DOHH2 (cell line): Measurements from ENCODE around the gene PHACTR1.

Experiments
- H3F3A ChIP-seq: fragments of 200-600 bp; sonication (generic), shearing (Covaris generic); 2 replicates; pipeline ENCODE4 v1.6.0; 2016; ENCODE audit warnings: antibody characterized with exemption, mild to moderate bottlenecking; ENCODE audit not compliant: control insufficient read depth, insufficient read depth
- H3K27ac ChIP-seq: fragments of 200-600 bp; sonication (generic); 2 replicates; pipeline ENCODE4 v1.5.1; 2014; ENCODE audit warnings: low read depth, mild to moderate bottlenecking, low read length, moderate library complexity
- H3K27me3 ChIP-seq: fragments of 200-600 bp; sonication (generic); 2 replicates; pipeline ENCODE4 v1.6.1; 2014; ENCODE audit warnings: mild to moderate bottlenecking, low read length, mixed read lengths; ENCODE audit not compliant: control insufficient read depth
- H3K36me3 ChIP-seq: fragments of 200-600 bp; sonication (generic); 2 replicates; pipeline ENCODE4 v1.6.1; 2014; ENCODE audit warnings: mild to moderate bottlenecking, low read length, moderate library complexity, mixed read lengths; ENCODE audit not compliant: control insufficient read depth
- H3K4me1 ChIP-seq: fragments of 200-600 bp; sonication (generic); 2 replicates; pipeline ENCODE4 v1.6.1; 2014; ENCODE audit warnings: mild to moderate bottlenecking, low read length, mixed read lengths; ENCODE audit not compliant: control insufficient read depth
- H3K4me2 ChIP-seq: fragments of 200-600 bp; sonication (generic); 2 replicates; pipeline ENCODE4 v1.6.0; 2014; ENCODE audit warnings: mild to moderate bottlenecking, low read length, moderate library complexity
- H3K4me3 ChIP-seq: fragments of 200-600 bp; sonication (generic); 2 replicates; pipeline ENCODE4 v1.5.1; 2014; ENCODE audit warnings: mild to moderate bottlenecking, low read length, mixed read lengths
- H3K79me2 ChIP-seq: fragments of 200-600 bp; sonication (generic); 2 replicates; pipeline ENCODE4 v1.6.1; 2014; ENCODE audit warnings: mild to moderate bottlenecking, low read length, mixed read lengths; ENCODE audit not compliant: control insufficient read depth
- H3K9me2 ChIP-seq: fragments of 200-600 bp; sonication (generic); replicated peaks from 2 replicates; pipeline ENCODE4 v1.6.1; 2014; ENCODE audit warnings: mild to moderate bottlenecking, low read length, mixed read lengths; ENCODE audit not compliant: control insufficient read depth
- H3K9me3 ChIP-seq: fragments of 200-600 bp; sonication (generic); 2 replicates; pipeline ENCODE4 v1.6.1; 2014; ENCODE audit warnings: antibody characterized with exemption, low read length, mixed read lengths; ENCODE audit not compliant: control insufficient read depth, insufficient read depth
- H4K20me1 ChIP-seq: fragments of 200-600 bp; sonication (generic); 2 replicates; pipeline ENCODE4 v1.6.0; 2014; ENCODE audit warnings: low read depth, mild to moderate bottlenecking, antibody characterized with exemption, low read length, moderate library complexity; ENCODE audit not compliant: control insufficient read depth, insufficient read depth
- CTCF ChIP-seq: fragments of 200-600 bp; sonication (generic); IDR thresholded peaks from one replicate; pipeline ENCODE4 v1.5.1; 2014; ENCODE audit warnings: antibody characterized with exemption, mild to moderate bottlenecking, low read depth, low read length; ENCODE audit not compliant: poor library complexity, severe bottlenecking
- EZH2phosphoT487 ChIP-seq: fragments of 200-600 bp; sonication (generic); IDR thresholded peaks from 2 replicates; pipeline ENCODE4 v1.6.1; 2017; ENCODE audit warnings: borderline replicate concordance, mild to moderate bottlenecking, antibody characterized with exemption, low read length, moderate library complexity, mixed read lengths

The PHACTR1 gene

GRCh38 chr6:13071550-13072345 is 355.2 kb downstream of the PHACTR1 start:
- Histone ChIP-seq H3F3A (no peaks in the 10 kb centered on the region), H3K4me3 (no peak overlapping the region), H3K79me2 (no peaks in the 10 kb centered on the region), H3K36me3 (no peaks in the 10 kb centered on the region), H4K20me1 (no peaks in the 10 kb centered on the region), H3K27ac (no peak overlapping the region), H3K9me2 (no peaks in the 10 kb centered on the region), H3K4me1 (peaks cover 13% of the 10 kb centered on the region), H3K4me2 (no peak overlapping the region), H3K9me3 (no peaks in the 10 kb centered on the region), H3K27me3 (no peaks in the 10 kb centered on the region)
- TF ChIP-seq EZH2phosphoT487 (no peak), CTCF (no peak)

- Histone ChIP-seq H3K9me2 (no peaks in the 10 kb centered on the region), H4K20me1 (no peaks in the 10 kb centered on the region), H3K27me3 (no peaks in the 10 kb centered on the region)
These were observed 356.2 kb downstream of the PHACTR1 start for GRCh38 chr6:13072686-13073347.

DNA sequence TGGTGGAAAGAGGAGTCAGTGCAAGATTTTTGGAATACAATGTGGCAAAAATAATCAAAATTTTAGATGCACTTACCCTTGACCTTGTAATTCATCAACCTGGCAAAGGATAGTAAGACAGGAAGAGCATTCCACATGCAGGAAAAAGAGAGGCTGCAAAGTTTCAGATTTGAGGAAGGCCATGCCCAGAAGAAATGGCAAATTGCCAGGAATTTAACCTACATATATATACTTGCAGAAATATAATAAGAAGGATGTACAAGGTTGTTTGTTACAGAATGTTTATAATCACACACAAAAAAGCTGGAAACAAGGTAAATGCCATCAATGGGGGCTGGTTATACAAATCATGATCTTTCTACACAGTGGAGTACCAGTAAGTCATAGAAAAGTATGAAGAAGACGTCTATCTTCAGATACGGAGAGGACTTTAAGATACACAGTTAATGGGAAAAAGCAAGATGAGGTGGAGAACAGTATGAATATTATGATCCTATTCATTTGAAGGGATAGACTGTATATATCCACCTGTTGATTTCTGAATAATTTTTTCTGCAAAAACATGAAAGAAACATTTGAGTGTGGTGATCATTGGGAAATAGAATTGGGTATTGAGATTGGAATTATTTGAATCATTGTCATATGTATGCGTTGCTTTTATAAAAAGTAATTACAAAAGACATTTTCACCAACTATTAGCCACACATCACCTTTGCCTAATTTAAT is 358.0 kb downstream of the PHACTR1 start:
- Histone ChIP-seq H3K9me2 (no peaks in the 10 kb centered on the region), H3K4me2 (no peak overlapping the region)

More at GRCh38 chr6:13072686-13073347, 356.2 kb downstream of the PHACTR1 start:
- Histone ChIP-seq H3K4me3 (no peak overlapping the region), H3K79me2 (no peaks in the 10 kb centered on the region), H3F3A (no peaks in the 10 kb centered on the region), H3K4me1 (peaks cover 13% of the 10 kb centered on the region), H3K36me3 (no peaks in the 10 kb centered on the region), H3K27ac (no peak overlapping the region), H3K9me3 (no peaks in the 10 kb centered on the region), H3K4me2 (no peak overlapping the region)
- no peak for TF ChIP-seq CTCF
- no peak for TF ChIP-seq EZH2phosphoT487

More for the DNA sequence above, 358.0 kb downstream of the PHACTR1 start:
- Histone ChIP-seq H3K27me3 (no peaks in the 10 kb centered on the region; the same call in 1 of the 2 replicates), H3K36me3 (no peaks in the 10 kb centered on the region), H4K20me1 (no peaks in the 10 kb centered on the region), H3K9me3 (no peaks in the 10 kb centered on the region), H3K4me3 (no peak overlapping the region), H3K79me2 (no peaks in the 10 kb centered on the region), H3K4me1 (no peaks in the 10 kb centered on the region), H3K27ac (no peak overlapping the region), H3F3A (no peaks in the 10 kb centered on the region)
- TF ChIP-seq EZH2phosphoT487 (no peak), CTCF (no peak)
